Smooth muscle cell (in vitro differentiated cells): ENCODE measurements around the gene HOXB1. TPM values are rescaled to one million over a fixed set of nuclear protein-coding genes. Genes with fewer than 3 reads are reported as not detected.

Experiments used
- DNase-seq: peaks from one replicate; lab custom pipeline; 2025; ENCODE audit not compliant: unreplicated experiment; lab: John Stamatoyannopoulos, UW
- H2AFZ ChIP-seq: fragments of 200-600 bp; sonication (generic); 2 replicates; pipeline ENCODE4 v1.6.0; 2016; ENCODE audit warnings: antibody characterized with exemption, low read depth, mild to moderate bottlenecking
- H3F3A ChIP-seq: fragments of 200-600 bp; sonication (generic); 2 replicates; pipeline ENCODE4 v1.6.0; 2017; ENCODE audit warnings: antibody characterized with exemption, low read depth
- H3K27ac ChIP-seq: fragments of 200-600 bp; sonication (generic); 2 replicates; pipeline ENCODE4 v1.5.1; 2016; ENCODE audit warnings: low read depth, mild to moderate bottlenecking
- H3K27me3 ChIP-seq: fragments of 200-600 bp; sonication (generic); 2 replicates; pipeline ENCODE4 v1.6.1; 2016; ENCODE audit warnings: low read depth, mild to moderate bottlenecking
- H3K36me3 ChIP-seq: fragments of 200-600 bp; sonication (generic); 2 replicates; pipeline ENCODE4 v1.5.1; 2016; ENCODE audit warnings: low read depth
- H3K4me1 ChIP-seq: fragments of 200-600 bp; sonication (generic); 2 replicates; pipeline ENCODE4 v1.5.1; 2016; ENCODE audit warnings: low read depth
- H3K4me2 ChIP-seq: fragments of 200-600 bp; sonication (generic); 2 replicates; pipeline ENCODE4 v1.6.0; 2016; ENCODE audit warnings: mild to moderate bottlenecking
- H3K4me3 ChIP-seq: fragments of 200-600 bp; sonication (generic); 2 replicates; pipeline ENCODE4 v1.5.1; 2016; ENCODE audit warnings: mild to moderate bottlenecking
- H3K79me2 ChIP-seq: fragments of 200-600 bp; sonication (generic); 2 replicates; pipeline ENCODE4 v1.6.0; 2016; ENCODE audit warnings: low read depth, mild to moderate bottlenecking
- H3K9ac ChIP-seq: fragments of 200-600 bp; sonication (generic); 2 replicates; pipeline ENCODE4 v1.6.0; 2016; ENCODE audit warnings: low read depth
- H3K9me3 ChIP-seq: fragments of 200-600 bp; sonication (generic); replicated peaks from 2 replicates; pipeline ENCODE4 v1.5.1; 2016; ENCODE audit warnings: low read depth
- H4K20me1 ChIP-seq: fragments of 200-600 bp; sonication (generic); 2 replicates; pipeline ENCODE4 v1.6.0; 2016; ENCODE audit warnings: low read depth
- WGBS: methylation state at CpG from one replicate; pipeline ENCODE4 v1.1.7; 2016; ENCODE audit warnings: low lambda C conversion rate; 5-methylcytosine and 5-hydroxymethylcytosine counted together
- polyA plus RNA-seq: library from polyadenylated mRNA; unstranded; fragments of >200 nt; fragmentation: Nextera tagmentation; extraction: Ambion mirVana; gene quantifications from 2 replicates; pipeline ENCODE4 v1.2.1, GENCODE V29; 2016
- total RNA-seq: library from RNA; depleted of rRNA; stranded (reverse); fragments of >200 nt; gene quantifications from 2 replicates; pipeline ENCODE4 v1.2.3, GENCODE V29; 2014
- TF ChIP-seq, protein P1 (sequence below): fragments of 200-600 bp; sonication (generic); IDR thresholded peaks from 2 replicates; pipeline ENCODE4 v1.5.1; 2017; ENCODE audit warnings: borderline replicate concordance, mild to moderate bottlenecking, antibody characterized with exemption; ENCODE audit not compliant: insufficient read depth, poor library complexity, severe bottlenecking

Gene HOXB1
- total and polyA plus RNA-seq, 2 experiments from 2014 or later: not detected

DNA sequence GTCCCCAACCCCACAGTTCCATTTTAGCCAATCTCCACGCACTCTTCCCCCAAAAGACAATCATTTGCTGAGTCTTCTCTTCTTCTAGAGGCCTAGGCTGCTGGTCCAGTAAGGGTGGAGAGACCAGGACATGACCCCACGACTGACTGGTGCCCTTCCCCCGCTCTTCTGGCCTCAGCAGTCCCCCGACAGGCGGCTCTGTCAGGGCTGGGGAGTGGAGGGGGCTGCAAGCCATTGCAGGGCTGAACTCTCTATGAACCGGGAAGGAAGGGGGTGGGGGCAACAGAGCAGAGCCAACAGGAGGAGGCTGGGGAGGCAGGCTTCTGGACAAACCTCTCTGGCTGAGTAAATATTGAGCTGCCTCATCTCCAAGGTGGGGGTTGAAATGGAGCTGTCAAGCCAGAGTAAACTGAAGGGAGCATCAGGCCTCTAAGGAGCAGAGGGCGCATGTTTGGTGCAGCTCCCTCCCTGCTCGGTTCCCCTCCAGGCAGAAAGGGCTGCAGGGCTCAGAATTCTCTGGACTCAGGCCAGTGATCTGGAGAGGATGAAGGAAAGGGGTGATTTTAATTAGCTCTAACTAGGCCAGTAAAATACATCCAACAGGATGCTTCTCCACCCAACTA, 8.7 kb downstream of the HOXB1 start:
- Histone ChIP-seq H3K4me2 (no peak overlapping the region), H3K27ac (no peak overlapping the region), H2AFZ (no peak overlapping the region), H3K27me3 (peaks cover 52% of the 10 kb centered on the region), H3K4me1 (peaks cover 5% of the 10 kb centered on the region), H4K20me1 (no peaks in the 10 kb centered on the region), H3K4me3 (no peak overlapping the region), H3K36me3 (no peaks in the 10 kb centered on the region), H3K9ac (no peak overlapping the region), H3K9me3 (no peaks in the 10 kb centered on the region), H3K79me2 (no peaks in the 10 kb centered on the region), H3F3A (no peaks in the 10 kb centered on the region)
- WGBS: 42% methylated on average over 8 of the region's 8 CpGs
- no peak for DNase-seq
- TF ChIP-seq, protein P1, sequence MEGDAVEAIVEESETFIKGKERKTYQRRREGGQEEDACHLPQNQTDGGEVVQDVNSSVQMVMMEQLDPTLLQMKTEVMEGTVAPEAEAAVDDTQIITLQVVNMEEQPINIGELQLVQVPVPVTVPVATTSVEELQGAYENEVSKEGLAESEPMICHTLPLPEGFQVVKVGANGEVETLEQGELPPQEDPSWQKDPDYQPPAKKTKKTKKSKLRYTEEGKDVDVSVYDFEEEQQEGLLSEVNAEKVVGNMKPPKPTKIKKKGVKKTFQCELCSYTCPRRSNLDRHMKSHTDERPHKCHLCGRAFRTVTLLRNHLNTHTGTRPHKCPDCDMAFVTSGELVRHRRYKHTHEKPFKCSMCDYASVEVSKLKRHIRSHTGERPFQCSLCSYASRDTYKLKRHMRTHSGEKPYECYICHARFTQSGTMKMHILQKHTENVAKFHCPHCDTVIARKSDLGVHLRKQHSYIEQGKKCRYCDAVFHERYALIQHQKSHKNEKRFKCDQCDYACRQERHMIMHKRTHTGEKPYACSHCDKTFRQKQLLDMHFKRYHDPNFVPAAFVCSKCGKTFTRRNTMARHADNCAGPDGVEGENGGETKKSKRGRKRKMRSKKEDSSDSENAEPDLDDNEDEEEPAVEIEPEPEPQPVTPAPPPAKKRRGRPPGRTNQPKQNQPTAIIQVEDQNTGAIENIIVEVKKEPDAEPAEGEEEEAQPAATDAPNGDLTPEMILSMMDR: no peak

DNA sequence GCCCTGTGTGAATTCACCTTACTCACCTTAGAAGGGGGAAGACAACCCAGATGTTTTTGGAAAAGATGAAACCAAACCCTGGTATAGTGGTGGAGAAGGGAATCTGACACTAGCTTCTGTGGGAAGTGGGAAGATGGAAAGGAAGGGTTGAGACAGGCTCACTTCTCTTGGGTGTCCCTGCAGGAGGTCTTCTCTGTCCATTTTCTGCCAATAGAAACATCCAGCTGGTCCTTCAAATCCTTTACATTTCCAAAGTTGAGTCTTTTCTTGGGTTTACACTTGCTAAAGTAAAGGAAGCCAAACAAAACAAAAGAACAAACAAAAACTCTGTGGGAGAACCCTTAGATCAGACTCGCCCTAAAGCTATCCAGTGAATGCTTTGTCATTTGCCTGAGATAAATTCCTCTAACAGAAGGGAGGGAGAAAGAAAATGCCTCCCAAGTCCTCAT, 10.2 kb downstream of the HOXB1 start:
- 76% methylated on average over 1 of the region's 1 CpG for WGBS
- H3K27me3 ChIP-seq: peaks cover 38% of the 10 kb centered on the region
- H3K4me2 ChIP-seq: no peak overlapping the region
- no peaks in the 10 kb centered on the region for H3K79me2 ChIP-seq
- no peak overlapping the region for H3K4me3 ChIP-seq
- no peak overlapping the region for H3K9ac ChIP-seq
- TF ChIP-seq, protein P1: no peak
- no peak overlapping the region for H3K27ac ChIP-seq
- peaks cover 4% of the 10 kb centered on the region for H3F3A ChIP-seq
- no peak for DNase-seq
- no peaks in the 10 kb centered on the region for H4K20me1 ChIP-seq
- no peaks in the 10 kb centered on the region for H3K36me3 ChIP-seq
- peaks cover 4% of the 10 kb centered on the region for H3K4me1 ChIP-seq
- no peaks in the 10 kb centered on the region for H3K9me3 ChIP-seq
- H2AFZ ChIP-seq: no peak overlapping the region

DNA sequence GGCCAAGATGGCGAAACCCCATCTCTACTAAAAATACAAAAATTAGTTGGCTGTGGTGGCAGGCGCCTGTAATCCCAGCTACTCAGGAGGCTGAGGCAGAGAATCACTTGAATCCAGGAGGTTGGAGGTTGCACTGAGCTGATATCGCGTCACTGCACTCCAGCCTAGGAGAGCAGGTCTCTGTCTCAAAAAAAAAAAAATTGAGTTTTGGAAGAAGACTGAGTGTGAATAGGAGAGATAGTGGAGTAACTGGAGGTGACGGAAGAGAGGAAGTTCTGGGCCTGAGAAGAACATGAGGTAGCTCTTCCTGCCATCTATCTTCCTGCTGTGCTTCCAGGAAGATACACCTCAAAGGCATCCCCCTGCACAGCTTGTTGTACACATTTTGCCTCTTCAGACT, 11.4 kb downstream of the HOXB1 start:
- no peak overlapping the region for H2AFZ ChIP-seq
- H3F3A ChIP-seq: peaks cover 8% of the 10 kb centered on the region
- H3K4me3 ChIP-seq: no peak overlapping the region
- H3K27ac ChIP-seq: no peak overlapping the region
- H3K79me2 ChIP-seq: no peaks in the 10 kb centered on the region
- no peak overlapping the region for H3K9ac ChIP-seq
- TF ChIP-seq, protein P1: no peak
- peaks cover 4% of the 10 kb centered on the region for H3K4me1 ChIP-seq
- no peak for DNase-seq
- 93% methylated on average over 5 of the region's 5 CpGs for WGBS
- no peaks in the 10 kb centered on the region for H3K36me3 ChIP-seq
- H4K20me1 ChIP-seq: no peaks in the 10 kb centered on the region
- H3K27me3 ChIP-seq: peaks cover 29% of the 10 kb centered on the region
- H3K9me3 ChIP-seq: no peaks in the 10 kb centered on the region
- no peak overlapping the region for H3K4me2 ChIP-seq

DNA sequence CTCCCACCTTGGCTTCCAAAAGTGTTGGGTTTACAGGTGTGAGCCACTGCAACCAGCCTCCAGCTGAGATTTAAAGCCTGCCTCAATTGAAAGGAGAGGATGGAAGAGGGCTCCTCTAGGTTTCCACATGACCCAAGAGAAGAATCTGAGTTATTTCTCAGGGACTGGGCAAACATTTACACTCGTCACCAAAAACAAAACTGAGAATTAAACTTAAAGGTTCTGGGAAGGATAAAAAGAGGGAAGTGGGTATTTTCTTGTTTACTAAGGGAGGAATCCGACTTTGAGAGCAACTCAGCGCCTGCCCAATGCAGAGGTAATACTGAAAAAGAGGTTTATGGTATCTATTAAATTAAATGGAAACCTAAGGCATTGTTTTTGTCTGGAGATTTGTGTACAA, 13.3 kb downstream of the HOXB1 start:
- Histone ChIP-seq H3K9me3 (no peaks in the 10 kb centered on the region), H3K4me1 (peaks cover 4% of the 10 kb centered on the region), H4K20me1 (no peaks in the 10 kb centered on the region), H3K9ac (no peak overlapping the region), H3F3A (peaks cover 8% of the 10 kb centered on the region), H3K27me3 (peaks cover 21% of the 10 kb centered on the region), H2AFZ (no peak overlapping the region), H3K27ac (no peak overlapping the region), H3K4me2 (no peak overlapping the region), H3K4me3 (no peak overlapping the region), H3K36me3 (no peaks in the 10 kb centered on the region), H3K79me2 (no peaks in the 10 kb centered on the region)
- TF ChIP-seq, protein P1: no peak
- WGBS: 49% methylated on average over 3 of the region's 3 CpGs
- DNase-seq: no peak
